Measurements from ENCODE around the gene C19orf47.

C19orf47 gene

DNA sequence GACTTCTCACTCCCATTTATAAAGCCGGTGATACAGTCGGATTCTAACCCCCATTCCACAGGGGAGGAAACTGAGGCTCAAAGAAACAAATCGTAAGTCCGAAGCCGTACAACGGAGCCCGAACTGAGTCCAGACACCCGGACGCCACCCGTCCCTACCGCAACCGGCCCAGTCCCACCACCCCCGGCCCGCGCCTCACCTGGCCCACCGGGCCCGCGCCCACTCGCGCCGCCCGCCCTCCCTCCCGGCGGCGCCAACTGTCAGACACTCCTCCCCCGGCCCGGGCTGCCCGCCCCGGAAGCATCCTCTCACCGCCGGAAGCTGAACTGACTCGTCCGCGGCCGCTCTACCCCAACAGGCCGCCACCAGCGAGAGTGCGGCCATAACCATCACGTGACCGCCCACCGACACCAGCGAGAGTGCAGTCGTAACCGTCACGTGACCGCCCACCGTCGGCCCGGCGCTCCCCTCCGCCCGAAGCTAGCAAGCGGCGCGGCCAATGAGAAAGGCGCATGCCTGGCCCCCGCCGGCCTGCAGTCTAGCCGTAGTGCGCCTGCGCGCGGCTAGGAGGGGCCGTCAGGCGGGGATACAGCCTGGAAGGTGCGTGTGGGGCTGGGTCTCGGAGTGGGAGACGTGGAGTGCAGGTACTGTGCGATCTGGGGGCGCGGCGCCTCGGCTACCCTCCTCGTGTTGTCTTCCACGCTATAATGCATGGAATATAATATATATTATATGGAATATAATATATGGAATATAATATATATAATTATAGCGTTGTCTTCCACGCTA is at the start of gene C19orf47, which contains the start of gene PLD3:
Gene C19orf47, minus strand, starts transcription at position 273 of the 789 bp plus-strand sequence. CDS start 6,540 bp downstream, outside the sequence.
Gene PLD3, plus strand, starts transcription at position 571 of the 789 bp plus-strand sequence. CDS start 17,789 bp downstream, outside the sequence.
- peak; percentile 84 to 98 for DNase-seq

- no peak for DNase-seq
These were observed 49.3 kb upstream of the C19orf47 start for GRCh38 chr19:40397568-40397906.

- DNase-seq = no peak
These were observed 48.8 kb upstream of the C19orf47 start for GRCh38 chr19:40396886-40397567.

DNA sequence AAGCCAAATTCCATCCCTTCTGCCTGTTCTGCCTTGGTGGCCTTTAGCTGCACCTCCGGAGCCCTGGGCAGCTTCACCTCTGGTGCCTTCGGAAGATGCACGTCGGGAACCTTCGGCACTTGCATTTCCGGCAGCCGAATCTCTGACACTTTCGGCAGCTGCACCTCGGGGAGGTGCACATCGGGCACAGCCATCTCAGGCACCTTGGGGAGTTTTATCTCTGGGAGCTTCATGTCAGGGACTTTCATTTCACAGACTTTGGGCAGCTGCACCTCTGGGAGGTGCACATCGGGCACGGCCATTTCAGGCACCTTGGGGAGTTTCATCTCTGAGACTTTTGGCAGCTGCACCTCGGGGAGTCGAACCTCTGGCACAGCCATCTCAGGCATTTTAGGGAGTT is 47.8 kb upstream of the C19orf47 start:
- DNase-seq = no peak

DNA sequence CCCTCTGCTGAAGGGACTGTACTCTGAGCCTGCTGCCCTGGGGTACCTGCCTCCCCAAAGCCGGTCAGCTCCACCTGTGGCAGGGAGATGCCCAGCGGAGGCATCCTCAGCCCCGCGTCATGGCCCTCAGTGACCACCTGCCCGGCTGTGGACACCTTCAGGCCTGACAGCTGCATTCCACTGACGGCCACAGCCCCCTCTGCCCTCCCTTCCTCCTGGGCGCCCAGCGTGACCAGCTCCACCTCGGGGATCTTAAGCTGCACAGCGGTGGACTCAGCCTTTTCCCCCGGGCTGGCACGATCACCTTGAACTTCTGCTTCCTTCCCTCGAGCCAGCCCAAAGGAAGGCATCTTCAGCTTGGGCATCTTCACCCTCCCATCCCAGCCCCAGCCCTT is 46.6 kb upstream of the C19orf47 start:
- DNase-seq = no peak

DNA sequence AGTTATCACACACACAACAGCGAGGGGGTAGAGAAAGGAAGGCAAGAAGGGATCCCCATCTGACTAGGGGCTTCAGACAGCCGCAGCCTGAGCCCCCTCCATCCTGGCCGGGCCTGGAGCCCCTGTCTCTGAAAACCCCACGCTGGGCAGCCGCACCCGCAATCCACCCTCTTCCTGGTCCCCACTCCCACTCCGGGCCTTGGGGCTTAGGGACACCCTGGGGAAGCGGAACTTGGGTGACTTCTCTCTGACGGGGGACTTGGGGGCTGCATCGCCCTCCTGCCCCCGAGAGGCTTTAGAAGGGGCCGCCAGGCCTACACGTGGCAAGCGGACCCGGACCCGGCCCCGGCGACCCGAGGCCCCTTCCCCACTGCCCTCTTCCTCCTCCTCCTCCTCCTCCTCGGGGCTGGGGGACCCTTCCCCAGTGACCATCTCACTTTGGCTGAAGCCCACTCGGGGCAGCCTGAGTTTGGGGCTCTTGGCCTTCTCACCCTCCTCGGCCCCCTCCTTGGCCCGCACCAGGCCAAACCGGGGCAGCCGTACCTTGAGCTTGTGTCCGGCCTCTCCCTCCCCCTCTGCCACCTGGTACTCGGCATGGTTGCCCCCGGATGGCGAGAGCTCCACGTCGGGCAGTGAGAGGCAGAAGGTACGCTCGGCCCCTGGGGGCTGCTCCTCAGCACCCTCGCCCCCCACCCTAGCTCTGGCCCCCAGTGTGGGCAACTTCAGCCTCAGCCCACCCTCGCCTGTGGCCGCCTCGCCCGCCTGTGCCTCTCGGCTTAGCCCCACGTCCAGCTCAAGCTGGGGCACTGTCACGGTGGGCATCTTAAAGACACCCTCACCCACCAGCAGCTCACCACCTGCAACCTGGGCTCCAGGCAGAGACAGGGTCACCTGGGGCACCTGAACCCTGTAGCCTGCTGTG is 46.0 kb upstream of the C19orf47 start:
- DNase-seq = no peak

- no peak for DNase-seq
These were observed 44.8 kb upstream of the C19orf47 start for GRCh38 chr19:40392894-40393517.

GRCh38 chr19:40392123-40392522 is 43.9 kb upstream of the C19orf47 start:
- no peak for DNase-seq

GRCh38 chr19:40390084-40390742 is 42.0 kb upstream of the C19orf47 start, which contains the start of gene HIPK4:
TSS of gene HIPK4 (minus strand) at chr19:40390181. CDS start at chr19:40389902, 279 bp downstream.
- no peak for DNase-seq

DNA sequence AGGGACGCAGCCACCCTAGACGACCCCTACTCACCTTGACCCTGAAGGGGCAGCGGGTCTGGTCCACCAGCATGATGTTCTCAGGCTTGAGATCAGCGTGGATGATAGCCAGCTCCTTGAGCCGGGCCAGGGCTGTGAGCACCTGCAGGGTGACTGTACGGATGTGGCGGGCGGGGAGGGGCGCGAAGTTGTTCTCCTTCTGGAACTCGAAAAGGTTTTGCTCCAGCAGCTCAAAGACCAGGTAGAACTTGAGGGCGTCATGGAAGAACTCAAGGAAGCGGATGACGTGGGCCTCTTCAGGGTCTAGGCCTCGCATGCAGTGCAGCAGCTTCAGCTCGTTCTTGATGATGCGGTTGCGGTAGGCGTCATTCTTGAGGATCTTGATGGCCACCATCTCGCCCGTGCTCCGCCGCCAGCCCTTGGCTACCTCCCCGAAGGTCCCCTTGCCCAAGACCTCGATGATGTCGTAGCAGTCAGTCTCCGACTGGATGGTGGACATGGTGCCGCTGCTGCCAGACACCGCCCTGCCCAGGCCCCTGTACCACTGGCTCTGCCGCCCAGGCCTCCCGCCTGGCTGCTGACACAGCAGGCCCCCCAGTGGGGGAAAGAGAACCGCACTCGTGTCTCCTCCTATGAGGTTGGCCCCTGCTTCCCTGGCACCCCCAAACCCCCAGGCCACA is 41.3 kb upstream of the C19orf47 start:
- DNase-seq = no peak

GRCh38 chr19:40388481-40388880 is 40.3 kb upstream of the C19orf47 start:
- no peak for DNase-seq

DNA sequence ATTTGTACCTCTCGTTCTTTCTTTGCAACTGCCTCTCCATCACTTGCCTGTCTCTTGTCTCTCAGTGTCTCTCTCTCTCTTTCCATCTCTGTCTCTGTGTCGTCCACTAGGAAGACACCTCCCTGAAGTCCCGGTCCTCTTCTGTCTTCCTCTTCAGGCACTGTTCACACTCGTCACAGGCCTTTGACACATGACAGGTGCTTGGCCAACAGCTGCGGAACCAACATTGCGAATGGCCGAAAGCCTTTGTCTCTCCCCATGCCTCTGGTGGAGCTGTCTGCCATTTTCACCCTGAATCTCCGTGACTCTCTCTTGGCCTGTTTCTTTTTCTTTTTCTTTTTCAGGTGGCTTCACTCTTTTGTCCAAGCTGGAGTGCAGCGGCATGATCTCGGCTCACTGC is 39.0 kb upstream of the C19orf47 start:
- DNase-seq = no peak

DNA sequence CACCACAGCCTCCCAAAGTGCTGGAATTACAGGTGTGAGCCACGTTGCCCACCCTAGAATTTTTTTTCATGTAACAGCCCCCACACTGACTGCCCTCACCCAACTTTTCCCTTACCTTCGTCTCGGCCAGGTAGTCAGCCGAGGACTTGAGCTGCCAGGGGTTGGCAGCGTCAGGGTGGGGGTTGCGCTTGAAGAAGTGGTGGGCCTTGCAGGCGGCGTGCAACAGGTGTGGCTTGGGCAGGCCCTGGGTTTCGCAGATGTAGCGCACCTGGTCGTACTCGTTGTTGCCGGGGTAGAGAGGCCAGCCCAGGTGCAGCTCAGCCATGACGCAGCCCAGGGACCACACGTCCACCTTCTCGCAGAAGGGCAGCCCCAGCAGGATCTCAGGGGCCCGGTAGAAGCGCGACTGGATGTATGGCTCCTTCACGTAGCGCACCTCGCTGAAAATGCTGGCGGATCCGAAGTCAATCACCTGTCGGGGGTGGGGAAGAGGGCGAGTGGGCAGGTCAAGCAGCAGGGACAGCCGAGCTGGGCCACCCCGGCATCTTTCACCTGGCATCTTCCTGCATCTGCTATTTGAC is 35.6 kb upstream of the C19orf47 start:
- DNase-seq = no peak

DNA sequence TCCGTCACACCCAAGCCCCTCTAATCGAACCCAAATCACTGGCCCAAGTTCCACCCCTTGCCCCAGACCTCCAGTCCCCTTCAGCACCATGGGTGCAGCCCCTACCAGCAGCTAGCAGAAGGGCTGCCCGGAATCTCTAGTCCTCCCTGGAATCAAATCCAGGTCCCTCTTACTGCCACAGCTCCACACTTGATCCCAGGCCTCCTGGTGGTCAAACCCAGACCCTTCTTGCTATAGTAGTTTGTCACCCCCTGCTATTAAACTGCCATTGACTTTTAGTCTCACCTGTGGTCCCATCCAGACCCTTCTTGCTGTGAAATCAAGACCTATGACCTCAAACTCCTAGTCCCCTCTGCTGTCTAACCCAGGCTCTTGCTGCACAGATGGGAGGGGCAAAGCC is 33.1 kb upstream of the C19orf47 start:
- no peak for DNase-seq

GRCh38 chr19:40380199-40381037 is 32.2 kb upstream of the C19orf47 start:
- no peak for DNase-seq

GRCh38 chr19:40379446-40380198 is 31.4 kb upstream of the C19orf47 start:
- DNase-seq = no peak

DNA sequence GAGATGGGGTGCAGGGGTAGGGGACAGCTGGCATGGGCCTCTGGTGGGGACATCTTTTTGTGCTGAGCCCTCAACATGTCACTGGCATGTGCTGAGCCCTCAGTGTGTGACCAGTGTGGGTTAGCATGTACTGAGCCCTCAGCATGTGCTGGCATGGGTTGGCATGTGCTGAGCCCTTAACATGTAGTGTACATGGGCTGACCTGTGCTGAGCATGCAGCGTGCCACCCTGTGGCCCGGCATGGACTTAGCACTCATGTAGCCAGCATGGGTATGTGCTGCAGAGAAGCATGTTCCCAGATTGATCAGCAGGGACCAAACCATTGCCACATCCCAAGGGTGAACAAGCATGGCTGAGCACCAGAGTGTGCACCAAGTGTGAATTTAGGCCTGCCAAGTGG is 30.3 kb upstream of the C19orf47 start:
- DNase-seq = no peak

DNA sequence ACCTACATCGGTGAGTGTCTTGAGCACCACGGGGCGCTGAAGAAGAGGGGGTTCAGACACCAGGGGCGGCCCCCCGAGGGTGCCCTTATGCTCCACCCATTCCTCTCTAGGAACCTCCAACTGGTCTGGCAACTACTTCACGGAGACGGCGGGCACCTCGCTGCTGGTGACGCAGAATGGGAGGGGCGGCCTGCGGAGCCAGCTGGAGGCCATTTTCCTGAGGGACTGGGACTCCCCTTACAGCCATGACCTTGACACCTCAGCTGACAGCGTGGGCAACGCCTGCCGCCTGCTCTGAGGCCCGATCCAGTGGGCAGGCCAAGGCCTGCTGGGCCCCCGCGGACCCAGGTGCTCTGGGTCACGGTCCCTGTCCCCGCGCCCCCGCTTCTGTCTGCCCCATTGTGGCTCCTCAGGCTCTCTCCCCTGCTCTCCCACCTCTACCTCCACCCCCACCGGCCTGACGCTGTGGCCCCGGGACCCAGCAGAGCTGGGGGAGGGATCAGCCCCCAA is 29.7 kb upstream of the C19orf47 start:
- DNase-seq = no peak

DNA sequence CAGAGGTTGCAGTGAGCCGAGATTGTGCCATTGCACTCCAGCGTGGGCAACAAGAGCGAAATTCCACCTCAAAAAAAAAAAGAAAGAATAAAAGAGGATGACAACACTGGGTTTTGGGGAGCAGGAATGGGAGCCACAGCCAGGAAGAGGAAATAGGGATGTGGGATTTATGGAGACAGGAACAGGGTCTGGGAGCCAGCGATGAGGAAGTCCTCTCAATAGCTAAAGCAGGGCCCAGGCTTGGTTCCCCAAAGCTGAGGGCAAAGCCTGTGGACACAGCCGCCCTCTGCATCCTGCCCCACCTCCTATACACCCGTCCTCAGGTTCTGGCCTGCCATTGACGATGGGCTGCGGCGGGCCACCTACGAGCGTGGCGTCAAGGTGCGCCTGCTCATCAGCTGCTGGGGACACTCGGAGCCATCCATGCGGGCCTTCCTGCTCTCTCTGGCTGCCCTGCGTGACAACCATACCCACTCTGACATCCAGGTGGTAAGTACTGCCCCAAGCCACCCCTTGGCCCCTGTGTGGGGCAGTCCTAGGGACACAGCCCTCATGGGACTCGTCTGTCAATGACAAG is 28.2 kb upstream of the C19orf47 start:
- DNase-seq = no peak
